ENCODE measurements around the gene KRTAP5-11.
"Not testable (repeated sequence)": the region's sequence is repeated elsewhere in the genome, so short reads cannot be mapped to it uniquely, and the experiment has no call there.

The KRTAP5-11 gene

GRCh38 chr11:71574418-71574817 is 8.3 kb downstream of the KRTAP5-11 start:
- H3K27ac Mint-ChIP-seq = no peak overlapping the region
- ATAC-seq (ENCODE audit: low read depth) = no peak
- H3K9me3 Mint-ChIP-seq = no peaks in the 10 kb centered on the region
- no peak overlapping the region for H3K4me3 Mint-ChIP-seq
- no peaks in the 10 kb centered on the region for H3K4me1 Mint-ChIP-seq
- peaks cover 7% of the 10 kb centered on the region for H3K27me3 Mint-ChIP-seq
- H3K36me3 Mint-ChIP-seq = peaks cover 3% of the 10 kb centered on the region
- no peak for DNase-seq (ENCODE audit: low spot score in 2 of 2)

GRCh38 chr11:71572811-71573210 is 9.9 kb downstream of the KRTAP5-11 start:
- Mint-ChIP-seq H3K36me3 (peaks cover 3% of the 10 kb centered on the region), H3K4me3 (no peak overlapping the region), H3K27ac (no peak overlapping the region), H3K27me3 (peaks cover 7% of the 10 kb centered on the region), H3K4me1 (no peaks in the 10 kb centered on the region), H3K9me3 (no peaks in the 10 kb centered on the region)
- DNase-seq (ENCODE audit: low spot score in 2 of 2) = no peak
- no peak for ATAC-seq (ENCODE audit: low read depth)

GRCh38 chr11:71571101-71571850 is 11.4 kb downstream of the KRTAP5-11 start:
- H3K9me3 Mint-ChIP-seq; H3K4me1 Mint-ChIP-seq; ATAC-seq (ENCODE audit: low read depth); H3K36me3 Mint-ChIP-seq; H3K27ac Mint-ChIP-seq; H3K4me3 Mint-ChIP-seq; DNase-seq (ENCODE audit: low spot score in 2 of 2): not testable (repeated sequence)
- H3K27me3 Mint-ChIP-seq = peaks cover 13% of the 10 kb centered on the region

GRCh38 chr11:71568704-71569349 is 13.8 kb downstream of the KRTAP5-11 start:
- Mint-ChIP-seq H3K27ac (no peak overlapping the region), H3K9me3 (no peaks in the 10 kb centered on the region), H3K27me3 (peaks cover 21% of the 10 kb centered on the region), H3K4me1 (no peaks in the 10 kb centered on the region), H3K4me3 (no peak overlapping the region), H3K36me3 (peaks cover 3% of the 10 kb centered on the region)
- DNase-seq (ENCODE audit: low spot score in 2 of 2) (no peak), ATAC-seq (ENCODE audit: low read depth) (no peak)

GRCh38 chr11:71567633-71568032 is 15.0 kb downstream of the KRTAP5-11 start:
- H3K36me3 Mint-ChIP-seq; H3K4me3 Mint-ChIP-seq; H3K9me3 Mint-ChIP-seq; H3K4me1 Mint-ChIP-seq; H3K27ac Mint-ChIP-seq; DNase-seq (ENCODE audit: low spot score in 2 of 2); ATAC-seq (ENCODE audit: low read depth): not testable (repeated sequence)
- peaks cover 28% of the 10 kb centered on the region for H3K27me3 Mint-ChIP-seq

GRCh38 chr11:71566626-71567599 is 15.8 kb downstream of the KRTAP5-11 start:
- H3K9me3 Mint-ChIP-seq = not testable (repeated sequence)
- peaks cover 28% of the 10 kb centered on the region for H3K27me3 Mint-ChIP-seq

GRCh38 chr11:71566081-71566620 is 16.5 kb downstream of the KRTAP5-11 start:
- no peaks in the 10 kb centered on the region for H3K9me3 Mint-ChIP-seq
- ATAC-seq (ENCODE audit: low read depth) = no peak
- H3K4me3 Mint-ChIP-seq = no peak overlapping the region
- H3K27ac Mint-ChIP-seq = no peak overlapping the region
- no peaks in the 10 kb centered on the region for H3K4me1 Mint-ChIP-seq
- peaks cover 3% of the 10 kb centered on the region for H3K36me3 Mint-ChIP-seq
- DNase-seq (ENCODE audit: low spot score in 2 of 2) = no peak
- peaks cover 28% of the 10 kb centered on the region for H3K27me3 Mint-ChIP-seq

More at GRCh38 chr11:71566626-71567599, 15.8 kb downstream of the KRTAP5-11 start:
- not testable (repeated sequence) for ATAC-seq (ENCODE audit: low read depth); H3K4me1 Mint-ChIP-seq; H3K27ac Mint-ChIP-seq; H3K36me3 Mint-ChIP-seq; DNase-seq (ENCODE audit: low spot score in 2 of 2); H3K4me3 Mint-ChIP-seq

- peaks cover 25% of the 10 kb centered on the region for H3K27me3 Mint-ChIP-seq
Observed at GRCh38 chr11:71565263-71565662, 17.4 kb downstream of the KRTAP5-11 start, which contains the start of gene KRTAP5-10. TSS of gene KRTAP5-10 (plus strand) at chr11:71565563. CDS start at chr11:71565588, 25 bp downstream.

GRCh38 chr11:71564430-71564829 is 18.2 kb downstream of the KRTAP5-11 start:
- no peak overlapping the region for H3K27ac Mint-ChIP-seq
- peaks cover 2% of the 10 kb centered on the region for H3K9me3 Mint-ChIP-seq
- H3K4me1 Mint-ChIP-seq = no peaks in the 10 kb centered on the region
- no peak for ATAC-seq (ENCODE audit: low read depth)
- no peak overlapping the region for H3K4me3 Mint-ChIP-seq
- no peaks in the 10 kb centered on the region for H3K36me3 Mint-ChIP-seq
- DNase-seq (ENCODE audit: low spot score in 2 of 2) = no peak
- H3K27me3 Mint-ChIP-seq = peaks cover 25% of the 10 kb centered on the region

More at GRCh38 chr11:71565263-71565662, 17.4 kb downstream of the KRTAP5-11 start, which contains the start of gene KRTAP5-10:
- Mint-ChIP-seq H3K36me3 (no peaks in the 10 kb centered on the region), H3K27ac (no peak within 1 kb of the TSS), H3K9me3 (peaks cover 2% of the 10 kb centered on the region), H3K4me1 (no peaks in the 10 kb centered on the region), H3K4me3 (no peak within 1 kb of the TSS)
- ATAC-seq (ENCODE audit: low read depth) (no peak), DNase-seq (ENCODE audit: low spot score in 2 of 2) (no peak)

- H3K36me3 Mint-ChIP-seq = no peaks in the 10 kb centered on the region
- no peak for DNase-seq (ENCODE audit: low spot score in 2 of 2)
- peaks cover 25% of the 10 kb centered on the region for H3K27me3 Mint-ChIP-seq
- no peaks in the 10 kb centered on the region for H3K4me1 Mint-ChIP-seq
- no peak overlapping the region for H3K27ac Mint-ChIP-seq
- H3K4me3 Mint-ChIP-seq = no peak overlapping the region
- peaks cover 2% of the 10 kb centered on the region for H3K9me3 Mint-ChIP-seq
- no peak for ATAC-seq (ENCODE audit: low read depth)
Observed at GRCh38 chr11:71563406-71563805, 19.3 kb downstream of the KRTAP5-11 start.

GRCh38 chr11:71562120-71562519 is 20.6 kb downstream of the KRTAP5-11 start:
- no peaks in the 10 kb centered on the region for H3K4me1 Mint-ChIP-seq
- no peak overlapping the region for H3K4me3 Mint-ChIP-seq
- peaks cover 27% of the 10 kb centered on the region for H3K27me3 Mint-ChIP-seq
- H3K36me3 Mint-ChIP-seq = no peaks in the 10 kb centered on the region
- ATAC-seq (ENCODE audit: low read depth) = no peak
- peaks cover 2% of the 10 kb centered on the region for H3K9me3 Mint-ChIP-seq
- no peak for DNase-seq (ENCODE audit: low spot score in 2 of 2)
- H3K27ac Mint-ChIP-seq = no peak overlapping the region

- Mint-ChIP-seq H3K9me3 (peaks cover 2% of the 10 kb centered on the region), H3K4me3 (no peak overlapping the region), H3K36me3 (no peaks in the 10 kb centered on the region), H3K4me1 (no peaks in the 10 kb centered on the region), H3K27me3 (peaks cover 19% of the 10 kb centered on the region), H3K27ac (no peak overlapping the region)
- ATAC-seq (ENCODE audit: low read depth) (no peak), DNase-seq (ENCODE audit: low spot score in 2 of 2) (no peak)
Observed at GRCh38 chr11:71558996-71559395, 23.7 kb downstream of the KRTAP5-11 start.

- Mint-ChIP-seq H3K9me3 (peaks cover 2% of the 10 kb centered on the region), H3K27ac (no peak overlapping the region), H3K27me3 (peaks cover 11% of the 10 kb centered on the region), H3K36me3 (no peaks in the 10 kb centered on the region), H3K4me1 (no peaks in the 10 kb centered on the region), H3K4me3 (no peak overlapping the region)
- DNase-seq (ENCODE audit: low spot score in 2 of 2) = no peak
- ATAC-seq (ENCODE audit: low read depth) = no peak
Observed at GRCh38 chr11:71557257-71557656, 25.4 kb downstream of the KRTAP5-11 start.

Measured in memory B cell (primary cell).